Body of pancreas (tissue), 4 donors: ENCODE measurements around the gene DCAF11.

ENCODE experiments used
- POLR2A ChIP-seq, 3 donors: fragments of 450-650 bp; IDR thresholded peaks; one replicate each; pipeline ENCODE4 v1.6.1; 2016; ENCODE audit warnings: antibody characterized with exemption in 3 of 3, mild to moderate bottlenecking in 2 of 3
- TF ChIP-seq, protein P1 (sequence below), 7 experiments: fragments of 450-650 bp in 4 of 7; fragments of 200-600 bp in 3 of 7; sonication (generic) in 3 of 7; IDR thresholded peaks; one replicate each; pipeline ENCODE4 v1.5.1; 2016 to 2019; ENCODE audit warnings: antibody characterized with exemption in 7 of 7

DNA sequence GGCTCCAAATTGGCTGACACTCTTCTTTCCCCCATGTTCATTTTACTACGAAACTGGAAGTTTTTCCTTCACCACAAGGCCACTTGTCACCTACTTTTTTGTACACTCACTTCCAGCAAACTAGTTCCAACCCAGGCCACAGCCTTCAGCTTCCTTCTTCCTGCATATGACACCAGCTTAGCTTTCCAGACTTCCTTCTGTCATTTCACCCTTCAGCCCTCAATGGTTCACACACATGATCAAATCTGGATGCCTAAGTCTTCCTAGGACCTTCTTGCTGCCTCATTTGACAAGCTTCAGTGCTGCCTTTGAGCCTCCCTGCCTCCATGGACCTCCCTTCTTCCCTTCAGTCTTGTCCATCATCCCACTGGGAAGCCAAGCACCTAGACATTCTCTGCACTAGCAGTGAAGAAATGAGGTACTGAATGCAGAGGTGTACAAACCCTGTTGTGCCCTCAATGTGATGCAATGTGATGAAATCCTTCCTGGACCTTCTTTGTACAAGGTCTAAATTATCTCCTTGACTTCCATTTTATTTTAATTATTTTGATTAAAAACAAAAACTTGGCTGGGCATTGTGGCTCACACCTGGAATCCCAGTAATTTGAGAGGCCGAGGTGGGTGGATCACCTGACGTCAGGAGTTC is 53.0 kb downstream of the DCAF11 start:
- TF ChIP-seq, protein P1, sequence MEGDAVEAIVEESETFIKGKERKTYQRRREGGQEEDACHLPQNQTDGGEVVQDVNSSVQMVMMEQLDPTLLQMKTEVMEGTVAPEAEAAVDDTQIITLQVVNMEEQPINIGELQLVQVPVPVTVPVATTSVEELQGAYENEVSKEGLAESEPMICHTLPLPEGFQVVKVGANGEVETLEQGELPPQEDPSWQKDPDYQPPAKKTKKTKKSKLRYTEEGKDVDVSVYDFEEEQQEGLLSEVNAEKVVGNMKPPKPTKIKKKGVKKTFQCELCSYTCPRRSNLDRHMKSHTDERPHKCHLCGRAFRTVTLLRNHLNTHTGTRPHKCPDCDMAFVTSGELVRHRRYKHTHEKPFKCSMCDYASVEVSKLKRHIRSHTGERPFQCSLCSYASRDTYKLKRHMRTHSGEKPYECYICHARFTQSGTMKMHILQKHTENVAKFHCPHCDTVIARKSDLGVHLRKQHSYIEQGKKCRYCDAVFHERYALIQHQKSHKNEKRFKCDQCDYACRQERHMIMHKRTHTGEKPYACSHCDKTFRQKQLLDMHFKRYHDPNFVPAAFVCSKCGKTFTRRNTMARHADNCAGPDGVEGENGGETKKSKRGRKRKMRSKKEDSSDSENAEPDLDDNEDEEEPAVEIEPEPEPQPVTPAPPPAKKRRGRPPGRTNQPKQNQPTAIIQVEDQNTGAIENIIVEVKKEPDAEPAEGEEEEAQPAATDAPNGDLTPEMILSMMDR (IDR thresholded peaks at IDR 0.05): no peak
- no peak for TF ChIP-seq POLR2A (IDR thresholded peaks at IDR 0.05)
